SH-SY5Y (cell line): Measurements from ENCODE around the gene TBC1D24.

Experiments used
- GATA2 ChIP-seq: IDR thresholded peaks from 2 replicates; pipeline ENCODE4 v1.6.1; 2011; ENCODE audit warnings: mild to moderate bottlenecking, low read depth, low read length
- GATA3 ChIP-seq: IDR thresholded peaks from 2 replicates; pipeline ENCODE4 v1.6.1; 2011; ENCODE audit warnings: low read depth, mild to moderate bottlenecking, low read length, moderate library complexity

DNA sequence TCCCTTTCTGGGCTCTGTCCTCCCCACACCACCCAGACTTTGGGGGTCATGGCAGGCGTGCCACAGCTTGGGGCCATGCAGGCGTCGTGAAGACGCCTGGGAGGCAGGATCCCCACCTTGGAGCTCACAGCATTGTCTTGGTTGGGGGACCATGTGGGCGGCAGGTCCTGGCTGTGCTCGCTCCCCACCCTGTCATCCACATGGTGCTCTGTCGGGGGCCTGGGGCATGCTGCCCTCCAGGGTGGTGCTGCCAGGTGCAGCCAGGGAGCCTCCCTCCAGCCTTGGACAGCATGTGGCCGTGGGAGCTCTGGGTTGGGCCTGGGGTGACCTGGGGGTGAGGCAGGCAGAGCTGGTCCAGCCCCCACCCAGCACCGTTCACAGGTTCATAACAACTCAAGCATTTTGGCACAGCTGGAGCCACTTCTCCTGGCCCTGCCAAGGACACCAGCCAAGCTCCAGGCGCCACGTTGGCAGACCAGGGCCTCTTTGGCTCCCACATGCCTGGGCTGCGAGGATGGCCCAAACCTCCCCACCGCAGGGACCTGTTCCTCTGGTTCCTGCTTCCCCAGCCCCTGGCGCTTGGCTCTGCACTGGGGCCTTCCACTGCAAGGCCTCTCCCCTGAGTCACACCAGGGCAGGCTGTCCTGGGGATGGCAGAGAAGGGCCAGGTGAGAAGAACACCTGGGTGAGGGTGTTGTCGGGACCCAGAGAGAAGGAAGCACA, 23.8 kb downstream of the TBC1D24 start:
- TF ChIP-seq GATA2: no peak
- no peak for TF ChIP-seq GATA3
